Liver (tissue), 9 donors: ENCODE data around the gene FBXO48. TPM values are rescaled to one million over a fixed set of nuclear protein-coding genes. Genes with fewer than 3 reads are reported as not detected.

Experiments used
- DNase-seq: peaks from one replicate; pipeline ENCODE4 v3.0.0-alpha.2; 2017; ENCODE audit warnings: low spot score
- H3K27ac ChIP-seq, 2 donors: one replicate each; pipeline ENCODE4 v1.7.0; 2013; ENCODE audit warnings: inconsistent platforms in 2 of 2, low read length in 2 of 2, control low read depth in 1 of 2, low read depth in 1 of 2, mild to moderate bottlenecking in 1 of 2
- H3K27me3 ChIP-seq, 4 donors: one replicate each; pipeline versions ENCODE4 v1.6.1 to v1.7.0; 2013; ENCODE audit warnings: low read length in 3 of 4, inconsistent platforms in 1 of 4, mild to moderate bottlenecking in 1 of 4, moderate library complexity in 1 of 4; ENCODE audit not compliant: control insufficient read depth in 4 of 4, insufficient read depth in 4 of 4
- H3K36me3 ChIP-seq, 4 donors: one replicate each; pipeline versions ENCODE4 v1.6.1 to v1.7.0; 2013; ENCODE audit warnings: low read length in 3 of 4, mild to moderate bottlenecking in 3 of 4, low read depth in 1 of 4, moderate library complexity in 1 of 4; ENCODE audit not compliant: control insufficient read depth in 4 of 4, insufficient read depth in 3 of 4
- H3K4me1 ChIP-seq, 4 donors: one replicate each; pipeline versions ENCODE4 v1.6.1 to v1.7.0; 2013; ENCODE audit warnings: low read length in 3 of 4, mild to moderate bottlenecking in 3 of 4, moderate library complexity in 1 of 4; ENCODE audit not compliant: control insufficient read depth in 4 of 4, insufficient read depth in 4 of 4
- H3K4me3 ChIP-seq, 3 donors: one replicate each; pipeline versions ENCODE4 v1.6.1 to v1.7.0; 2013; ENCODE audit warnings: low read length in 3 of 3, control low read depth in 1 of 3, low read depth in 1 of 3, mild to moderate bottlenecking in 1 of 3
- H3K9ac ChIP-seq, 2 donors: one replicate each; pipeline ENCODE4 v1.7.0; 2013; ENCODE audit warnings: low read length in 2 of 2, mild to moderate bottlenecking in 2 of 2, moderate library complexity in 2 of 2, control low read depth in 1 of 2, low read depth in 1 of 2
- H3K9me3 ChIP-seq, 4 donors: one replicate each; pipeline versions ENCODE4 v1.6.1 to v1.7.0; 2013; ENCODE audit warnings: low read length in 3 of 4; ENCODE audit not compliant: control insufficient read depth in 4 of 4
- EGR1 ChIP-seq, 2 donors: IDR thresholded peaks; 2 replicates each; pipeline ENCODE4 v1.6.1; 2016 to 2018; ENCODE audit warnings: antibody characterized with exemption in 2 of 2, low read depth in 2 of 2
- FOXA1 ChIP-seq: IDR thresholded peaks from 2 replicates; pipeline ENCODE4 v1.6.1; 2016; ENCODE audit warnings: antibody characterized with exemption
- FOXA2 ChIP-seq: IDR thresholded peaks from 2 replicates; pipeline ENCODE4 v1.6.1; 2016; ENCODE audit warnings: antibody characterized with exemption
- GABPA ChIP-seq, 2 donors: IDR thresholded peaks in 1 of 2; conservative IDR thresholded peaks in 1 of 2; 2 replicates each; pipeline ENCODE4 v1.6.1; 2016; ENCODE audit warnings: antibody characterized with exemption in 2 of 2, mild to moderate bottlenecking in 1 of 2, moderate library complexity in 1 of 2
- JUND ChIP-seq, 2 donors: IDR thresholded peaks; 2 replicates each; pipeline ENCODE4 v1.6.1; 2016; ENCODE audit warnings: antibody characterized with exemption in 2 of 2
- RAD21 ChIP-seq, 2 donors: IDR thresholded peaks; 2 replicates each; pipeline ENCODE4 v1.6.1; 2016; ENCODE audit warnings: antibody characterized with exemption in 2 of 2, mild to moderate bottlenecking in 2 of 2
- SP1 ChIP-seq: IDR thresholded peaks from 2 replicates; pipeline ENCODE4 v1.6.1; 2018; ENCODE audit warnings: antibody characterized with exemption, mild to moderate bottlenecking
- TAF1 ChIP-seq: conservative IDR thresholded peaks from 2 replicates; pipeline ENCODE4 v1.6.1; 2016; ENCODE audit warnings: antibody characterized with exemption, mild to moderate bottlenecking
- YY1 ChIP-seq: IDR thresholded peaks from 2 replicates; pipeline ENCODE4 v1.6.1; 2016; ENCODE audit warnings: antibody characterized with exemption, mild to moderate bottlenecking
- WGBS: extraction: QIAGEN DNeasy Blood & Tissue Kit; methylation state at CpG from one replicate; pipeline ENCODE4 v1.1.7; 2013; 5-methylcytosine and 5-hydroxymethylcytosine counted together
- polyA plus RNA-seq, 2 donors: library from polyadenylated mRNA; stranded (reverse) in 1 of 2; unstranded in 1 of 2; fragments of 200-250 nt in 1 of 2; fragments of >200 nt in 1 of 2; fragmentation: Nextera tagmentation in 1 of 2; extraction: Ambion mirVana in 1 of 2; gene quantifications; one replicate each; pipeline versions ENCODE4 v1.2.1 to v1.2.3, GENCODE V29; 2013 to 2015
- total RNA-seq, 2 donors: library from RNA; depleted of rRNA; stranded (reverse); fragments of >200 nt; gene quantifications; one replicate each; pipeline ENCODE4 v1.2.3, GENCODE V29; 2014
- TF ChIP-seq, protein P1 (sequence below): IDR thresholded peaks from 2 replicates; pipeline ENCODE4 v1.6.1; 2016; ENCODE audit warnings: antibody characterized with exemption
- TF ChIP-seq, protein P2 (sequence below): IDR thresholded peaks from 2 replicates; pipeline ENCODE4 v1.6.1; 2016; ENCODE audit warnings: antibody characterized with exemption
- TF ChIP-seq, protein P3 (sequence below): IDR thresholded peaks from 2 replicates; pipeline ENCODE4 v1.6.1; 2016; ENCODE audit warnings: antibody characterized with exemption
- TF ChIP-seq, protein P4 (sequence below): IDR thresholded peaks from 2 replicates; pipeline ENCODE4 v1.6.1; 2016; ENCODE audit warnings: antibody characterized with exemption, mild to moderate bottlenecking
- donor health status: healthy.
- donor health status: healthy.
- donor health status: healthy.
- donor health status: healthy.
- donor health status: healthy.

The FBXO48 gene
- total and polyA plus RNA-seq, 4 donors, result 0.45 to 1.0 (median 0.75) TPM

DNA sequence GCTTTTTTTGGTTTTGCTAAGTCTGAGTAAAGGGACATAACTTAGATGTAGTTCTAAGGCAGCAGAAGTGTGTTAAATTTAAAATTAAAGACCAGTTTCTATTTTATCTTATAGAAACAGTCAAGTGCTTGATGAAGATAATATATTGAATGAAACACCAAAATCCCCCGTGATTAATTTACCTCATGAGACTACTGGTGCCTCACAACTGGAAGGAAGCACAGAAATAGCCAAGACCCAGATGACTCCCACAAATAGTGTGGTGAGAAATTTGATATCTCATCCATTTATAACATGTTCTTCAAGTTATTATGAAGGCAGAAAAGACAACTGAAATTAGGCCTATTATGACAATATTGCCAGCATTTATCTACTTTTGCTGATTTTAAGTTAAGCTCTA is 45.9 kb upstream of the FBXO48 start:
- TF ChIP-seq, protein P1, sequence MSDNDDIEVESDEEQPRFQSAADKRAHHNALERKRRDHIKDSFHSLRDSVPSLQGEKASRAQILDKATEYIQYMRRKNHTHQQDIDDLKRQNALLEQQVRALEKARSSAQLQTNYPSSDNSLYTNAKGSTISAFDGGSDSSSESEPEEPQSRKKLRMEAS, result no peak
- TF ChIP-seq YY1, result no peak
- Histone ChIP-seq H3K27ac (no peak overlapping the region), H3K27me3 (no peaks in the 10 kb centered on the region), H3K4me1 (no peaks in the 10 kb centered on the region), H3K9ac (no peak overlapping the region), H3K36me3 (no peaks in the 10 kb centered on the region), H3K9me3 (no peaks in the 10 kb centered on the region), H3K4me3 (no peak overlapping the region)
- 75% methylated on average over 1 of the region's 1 CpG for WGBS
- no peak for DNase-seq

DNA sequence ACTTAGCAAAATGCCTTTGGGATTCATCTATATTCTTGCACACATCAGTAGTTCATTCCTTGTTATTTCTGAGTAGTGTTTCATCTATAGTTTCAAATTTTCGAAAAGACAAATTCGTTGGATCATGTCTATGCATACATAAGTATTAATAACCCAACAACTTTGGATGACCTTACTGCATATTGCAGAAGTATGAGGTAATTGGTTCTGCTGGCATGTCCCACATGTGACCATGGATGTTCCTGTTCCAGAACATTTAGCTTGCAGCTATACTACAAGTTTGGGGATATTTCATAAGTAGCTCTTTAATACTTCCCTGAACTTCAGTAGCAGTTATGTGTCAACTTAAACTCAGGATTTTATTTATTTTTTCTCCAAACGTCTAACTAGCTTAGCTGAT is 45.2 kb upstream of the FBXO48 start:
- Histone ChIP-seq H3K4me1 (no peaks in the 10 kb centered on the region), H3K4me3 (no peak overlapping the region), H3K36me3 (no peaks in the 10 kb centered on the region), H3K9ac (no peak overlapping the region), H3K27ac (no peak overlapping the region), H3K27me3 (no peaks in the 10 kb centered on the region), H3K9me3 (no peaks in the 10 kb centered on the region)
- 74% methylated on average over 3 of the region's 3 CpGs for WGBS
- TF ChIP-seq TAF1, result no peak
- no peak for TF ChIP-seq YY1
- TF ChIP-seq, protein P2, sequence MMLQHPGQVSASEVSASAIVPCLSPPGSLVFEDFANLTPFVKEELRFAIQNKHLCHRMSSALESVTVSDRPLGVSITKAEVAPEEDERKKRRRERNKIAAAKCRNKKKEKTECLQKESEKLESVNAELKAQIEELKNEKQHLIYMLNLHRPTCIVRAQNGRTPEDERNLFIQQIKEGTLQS, result no peak
- TF ChIP-seq, protein P1, result no peak
- no peak for TF ChIP-seq FOXA1
- no peak for TF ChIP-seq JUND (IDR thresholded peaks at IDR 0.05)
- no peak for DNase-seq

DNA sequence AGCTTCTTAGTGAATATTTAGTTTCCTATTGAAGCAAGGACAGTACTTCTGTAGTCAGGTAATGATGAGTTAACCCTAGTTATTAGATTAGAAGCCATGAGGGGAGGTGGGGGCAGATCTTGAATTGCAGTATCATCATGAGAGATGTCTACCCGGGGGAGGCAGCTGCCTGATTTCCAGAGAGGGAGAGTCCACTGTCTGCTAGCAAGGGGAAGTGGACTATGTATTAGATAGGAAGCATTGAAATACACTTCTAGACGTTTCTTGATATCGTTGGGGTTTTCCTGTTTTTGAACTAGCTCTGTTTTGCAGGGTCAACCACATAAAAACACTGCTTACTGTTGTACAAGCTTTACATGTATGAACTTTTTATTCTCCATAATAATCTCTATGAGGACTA is 39.1 kb upstream of the FBXO48 start:
- 71% methylated on average over 3 of the region's 3 CpGs for WGBS
- TF ChIP-seq TAF1 (no peak), RAD21 (IDR thresholded peaks at IDR 0.05) (no peak), JUND (IDR thresholded peaks at IDR 0.05) (no peak), SP1 (no peak), GABPA (IDR thresholded peaks at IDR 0.05 in 1 of 2, conservative IDR thresholded peaks at IDR 0.05 in 1 of 2) (no peak), EGR1 (IDR thresholded peaks at IDR 0.05; ENCODE audit: low read depth in 2 of 2) (no peak), FOXA2 (no peak), FOXA1 (no peak)
- TF ChIP-seq, protein P3, sequence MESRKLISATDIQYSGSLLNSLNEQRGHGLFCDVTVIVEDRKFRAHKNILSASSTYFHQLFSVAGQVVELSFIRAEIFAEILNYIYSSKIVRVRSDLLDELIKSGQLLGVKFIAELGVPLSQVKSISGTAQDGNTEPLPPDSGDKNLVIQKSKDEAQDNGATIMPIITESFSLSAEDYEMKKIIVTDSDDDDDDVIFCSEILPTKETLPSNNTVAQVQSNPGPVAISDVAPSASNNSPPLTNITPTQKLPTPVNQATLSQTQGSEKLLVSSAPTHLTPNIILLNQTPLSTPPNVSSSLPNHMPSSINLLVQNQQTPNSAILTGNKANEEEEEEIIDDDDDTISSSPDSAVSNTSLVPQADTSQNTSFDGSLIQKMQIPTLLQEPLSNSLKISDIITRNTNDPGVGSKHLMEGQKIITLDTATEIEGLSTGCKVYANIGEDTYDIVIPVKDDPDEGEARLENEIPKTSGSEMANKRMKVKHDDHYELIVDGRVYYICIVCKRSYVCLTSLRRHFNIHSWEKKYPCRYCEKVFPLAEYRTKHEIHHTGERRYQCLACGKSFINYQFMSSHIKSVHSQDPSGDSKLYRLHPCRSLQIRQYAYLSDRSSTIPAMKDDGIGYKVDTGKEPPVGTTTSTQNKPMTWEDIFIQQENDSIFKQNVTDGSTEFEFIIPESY, result no peak
- TF ChIP-seq, protein P1, result no peak
- TF ChIP-seq, protein P4, sequence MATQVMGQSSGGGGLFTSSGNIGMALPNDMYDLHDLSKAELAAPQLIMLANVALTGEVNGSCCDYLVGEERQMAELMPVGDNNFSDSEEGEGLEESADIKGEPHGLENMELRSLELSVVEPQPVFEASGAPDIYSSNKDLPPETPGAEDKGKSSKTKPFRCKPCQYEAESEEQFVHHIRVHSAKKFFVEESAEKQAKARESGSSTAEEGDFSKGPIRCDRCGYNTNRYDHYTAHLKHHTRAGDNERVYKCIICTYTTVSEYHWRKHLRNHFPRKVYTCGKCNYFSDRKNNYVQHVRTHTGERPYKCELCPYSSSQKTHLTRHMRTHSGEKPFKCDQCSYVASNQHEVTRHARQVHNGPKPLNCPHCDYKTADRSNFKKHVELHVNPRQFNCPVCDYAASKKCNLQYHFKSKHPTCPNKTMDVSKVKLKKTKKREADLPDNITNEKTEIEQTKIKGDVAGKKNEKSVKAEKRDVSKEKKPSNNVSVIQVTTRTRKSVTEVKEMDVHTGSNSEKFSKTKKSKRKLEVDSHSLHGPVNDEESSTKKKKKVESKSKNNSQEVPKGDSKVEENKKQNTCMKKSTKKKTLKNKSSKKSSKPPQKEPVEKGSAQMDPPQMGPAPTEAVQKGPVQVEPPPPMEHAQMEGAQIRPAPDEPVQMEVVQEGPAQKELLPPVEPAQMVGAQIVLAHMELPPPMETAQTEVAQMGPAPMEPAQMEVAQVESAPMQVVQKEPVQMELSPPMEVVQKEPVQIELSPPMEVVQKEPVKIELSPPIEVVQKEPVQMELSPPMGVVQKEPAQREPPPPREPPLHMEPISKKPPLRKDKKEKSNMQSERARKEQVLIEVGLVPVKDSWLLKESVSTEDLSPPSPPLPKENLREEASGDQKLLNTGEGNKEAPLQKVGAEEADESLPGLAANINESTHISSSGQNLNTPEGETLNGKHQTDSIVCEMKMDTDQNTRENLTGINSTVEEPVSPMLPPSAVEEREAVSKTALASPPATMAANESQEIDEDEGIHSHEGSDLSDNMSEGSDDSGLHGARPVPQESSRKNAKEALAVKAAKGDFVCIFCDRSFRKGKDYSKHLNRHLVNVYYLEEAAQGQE, result no peak
- TF ChIP-seq, protein P2, result no peak
- DNase-seq, result no peak
- no peaks in the 10 kb centered on the region for H3K36me3 ChIP-seq
- no peaks in the 10 kb centered on the region for H3K9me3 ChIP-seq
- no peaks in the 10 kb centered on the region for H3K27me3 ChIP-seq
- no peak overlapping the region for H3K9ac ChIP-seq
- H3K27ac ChIP-seq, result peak overlapping the region in 1 of 2 donors; percentile 71
- no peak overlapping the region for H3K4me3 ChIP-seq
- H3K4me1 ChIP-seq, result peaks cover 0 to 2% (median 0%) of the 10 kb centered on the region in 4 donors
